Endothelial cell of umbilical vein (primary cell): ENCODE results near the gene SYNDIG1. TPM values are rescaled to one million over a fixed set of nuclear protein-coding genes. Genes with fewer than 3 reads are reported as not detected.

Source experiments
- BruUV-seq: library from RNA; stranded (reverse); fragments of 400-500 nt; replicated peaks from 2 replicates; lab custom pipeline; 2021; lab: Mats Ljungman, UMichigan
- CTCF ChIA-PET: fragments of 300-600, 350-600 bp; sonication (Branson Sonifier 250); formaldehyde crosslinking; loops from one replicate; lab custom pipeline; 2021; ENCODE audit warnings: antibody characterized with exemption, inconsistent platforms; lab: Charles Lee
- POLR2A ChIA-PET: fragments of 300-600, 350-600 bp; sonication (Branson Sonifier 250); formaldehyde crosslinking; loops from one replicate; lab custom pipeline; 2021; ENCODE audit warnings: antibody characterized with exemption, inconsistent platforms; lab: Charles Lee
- DNase-seq: peaks from one replicate; pipeline ENCODE4 v3.0.0-alpha.2; 2011; ENCODE audit warnings: low read depth, low spot score
- FAIRE-seq: peaks from 2 replicates; lab custom pipeline; 2011; peaks lifted over from hg19 to GRCh38; lab: Jason Lieb, UNC
- H2AFZ ChIP-seq: 2 replicates; pipeline ENCODE4 v1.6.0; 2012; ENCODE audit warnings: low read depth, low read length, control low read depth, inconsistent platforms
- H3K27ac ChIP-seq: 2 replicates; pipeline ENCODE4 v1.5.1; 2011; ENCODE audit warnings: low read depth, mild to moderate bottlenecking, control low read depth, low read length, moderate library complexity; ENCODE audit not compliant: insufficient read depth
- H3K27me3 ChIP-seq, 2 experiments: 2 replicates each; pipeline versions ENCODE4 v1.6.0 to v1.6.1; 2011; ENCODE audit warnings: low read length in 2 of 2, mixed read lengths in 1 of 2; ENCODE audit not compliant: control insufficient read depth in 2 of 2, insufficient read depth in 2 of 2
- H3K36me3 ChIP-seq, 2 experiments: 2 replicates in 1 of 2; 3 replicates in 1 of 2; pipeline ENCODE4 v1.5.1; 2011; ENCODE audit warnings: low read length in 2 of 2, mild to moderate bottlenecking in 1 of 2, moderate library complexity in 1 of 2; ENCODE audit not compliant: control insufficient read depth in 2 of 2, insufficient read depth in 2 of 2; ENCODE audit errors: extremely low read depth in 1 of 2
- H3K4me1 ChIP-seq: 3 replicates; pipeline ENCODE4 v1.5.1; 2011; ENCODE audit warnings: mild to moderate bottlenecking, low read length; ENCODE audit not compliant: control insufficient read depth, insufficient read depth; ENCODE audit errors: extremely low read depth
- H3K4me2 ChIP-seq: 2 replicates; pipeline ENCODE4 v1.6.1; 2011; ENCODE audit warnings: low read length, control low read depth, mixed read lengths; ENCODE audit not compliant: insufficient read depth
- H3K4me3 ChIP-seq, 3 experiments: fragments of 200-600 bp in 1 of 3; sonication (generic), shearing (Covaris generic) in 1 of 3; replicated peaks in 1 of 3; 2 replicates each; pipeline ENCODE4 v1.5.1; 2011 to 2016; ENCODE audit warnings: control low read depth in 3 of 3, low read length in 3 of 3, mild to moderate bottlenecking in 2 of 3, inconsistent platforms in 1 of 3, low read depth in 1 of 3, moderate library complexity in 1 of 3; ENCODE audit not compliant: insufficient read depth in 1 of 3
- H3K79me2 ChIP-seq: 2 replicates; pipeline ENCODE4 v1.6.0; 2012; ENCODE audit warnings: low read length, inconsistent platforms; ENCODE audit not compliant: control insufficient read depth, insufficient read depth
- H3K9ac ChIP-seq: replicated peaks from 2 replicates; pipeline ENCODE3; 2011; ENCODE audit warnings: low read length, control low read depth; ENCODE audit not compliant: insufficient read depth; ENCODE audit errors: extremely low read depth
- H3K9me1 ChIP-seq: replicated peaks from 3 replicates; pipeline ENCODE4 v1.6.0; 2011; ENCODE audit warnings: mild to moderate bottlenecking, low read length; ENCODE audit not compliant: control insufficient read depth, insufficient read depth; ENCODE audit errors: extremely low read depth
- H3K9me3 ChIP-seq: replicated peaks from 2 replicates; pipeline ENCODE4 v1.5.1; 2012; ENCODE audit warnings: low read length, inconsistent platforms; ENCODE audit not compliant: control insufficient read depth, insufficient read depth
- H4K20me1 ChIP-seq: replicated peaks from 2 replicates; pipeline ENCODE3; 2011; ENCODE audit warnings: mild to moderate bottlenecking, low read length; ENCODE audit not compliant: control insufficient read depth, insufficient read depth; ENCODE audit errors: extremely low read depth
- EZH2 ChIP-seq: IDR thresholded peaks from 2 replicates; pipeline ENCODE4 v1.6.1; 2012; ENCODE audit warnings: borderline replicate concordance, low read depth, mild to moderate bottlenecking, moderate library complexity, low read length, inconsistent platforms; ENCODE audit not compliant: severe bottlenecking
- FOS ChIP-seq: IDR thresholded peaks from 2 replicates; pipeline ENCODE4 v1.6.1; 2011; ENCODE audit warnings: mild to moderate bottlenecking, low read length, moderate library complexity, borderline replicate concordance; ENCODE audit not compliant: insufficient read depth
- GATA2 ChIP-seq: IDR thresholded peaks from 2 replicates; pipeline ENCODE4 v1.7.0; 2011; ENCODE audit warnings: low read depth, mild to moderate bottlenecking, moderate library complexity, mixed read lengths, low read length; ENCODE audit not compliant: insufficient read length, insufficient read depth
- JUN ChIP-seq: IDR thresholded peaks from 2 replicates; pipeline ENCODE4 v1.6.1; 2011; ENCODE audit warnings: borderline replicate concordance, low read depth; ENCODE audit not compliant: insufficient read length, insufficient read depth
- MYC ChIP-seq: IDR thresholded peaks from one replicate; pipeline ENCODE4 v1.6.1; 2011; ENCODE audit warnings: mild to moderate bottlenecking, low read depth, low read length
- POLR2A ChIP-seq: IDR thresholded peaks from 2 replicates; pipeline ENCODE4 v1.6.1; 2012; ENCODE audit warnings: low read depth, mild to moderate bottlenecking, control low read depth, low read length
- POLR2AphosphoS5 ChIP-seq: IDR thresholded peaks from 2 replicates; pipeline ENCODE4 v1.6.1; 2012; ENCODE audit warnings: low read depth, mild to moderate bottlenecking, control low read depth, low read length, moderate library complexity; ENCODE audit not compliant: insufficient read depth
- dilution Hi-C: fragments of 300-500 bp; cut with MboI; formaldehyde crosslinking; loops from one replicate; pipeline ENCODE4 v1.15.0; 2019; ENCODE audit warnings: low sequenced_read_pairs; ENCODE audit not compliant: extremely low pct_ligation_motif_present
- intact Hi-C: fragments of 100-400 bp; cut with micrococcal nuclease; formaldehyde crosslinking; loops from one replicate; pipeline ENCODE4 v1.10.0; 2022
- polyA plus RNA-seq, 4 experiments: library from polyadenylated mRNA; depleted of rRNA in 3 of 4; stranded (reverse) in 3 of 4; unstranded in 1 of 4; fragments of >200 nt; gene quantifications; 2 replicates each; pipeline versions ENCODE4 v1.2.1 to v1.2.3, GENCODE V29; 2011 to 2012; ENCODE audit warnings: missing spikeins in 1 of 4
- total RNA-seq: library from RNA; stranded (reverse); gene quantifications from 2 replicates; pipeline ENCODE4 v1.2.3, GENCODE V29; 2021
- TF ChIP-seq, protein P1 (sequence below), 2 donors: IDR thresholded peaks; 1 replicate in 1 of 2; 2 replicates in 1 of 2; pipeline ENCODE4 v1.5.1; 2011; ENCODE audit warnings: low read length in 2 of 2, mild to moderate bottlenecking in 2 of 2, moderate library complexity in 2 of 2, control low read depth in 1 of 2, inconsistent platforms in 1 of 2, low read depth in 1 of 2; ENCODE audit not compliant: insufficient read depth in 1 of 2; ENCODE audit errors: extremely low read depth in 1 of 2

The SYNDIG1 gene
- total and polyA plus RNA-seq, 2 donors (not counting 3 experiments of a cell fraction or from before 2014, with no cell fraction given): not detected

DNA sequence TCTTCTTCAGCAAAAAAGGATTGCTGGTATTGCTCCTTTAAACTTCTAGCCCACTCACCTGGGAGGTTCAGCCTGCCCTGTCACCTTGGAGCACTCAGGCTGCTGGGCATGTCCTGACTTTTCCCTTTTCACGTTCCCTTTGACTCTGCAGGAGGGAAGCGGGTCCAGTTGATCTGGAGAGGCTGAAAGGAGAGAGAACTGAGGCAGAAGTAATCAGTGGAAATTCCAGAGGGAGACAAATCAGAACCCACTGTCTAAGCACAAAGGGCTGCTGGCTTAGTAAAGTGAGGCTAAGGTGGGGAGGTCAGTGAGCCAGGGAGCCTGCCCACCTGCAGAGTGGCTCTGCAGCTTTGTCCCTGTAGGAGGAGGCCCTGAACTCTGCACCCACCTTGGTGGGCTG lies 9.7 kb upstream of the SYNDIG1 start:
- Histone ChIP-seq H3K79me2 (no peaks in the 10 kb centered on the region), H3K36me3 (no peaks in the 10 kb centered on the region), H3K9me1 (no peaks in the 10 kb centered on the region), H3K27ac (no peak overlapping the region), H3K4me3 (no peak overlapping the region), H3K4me2 (no peak overlapping the region), H4K20me1 (no peaks in the 10 kb centered on the region), H2AFZ (no peak overlapping the region), H3K27me3 (no peaks in the 10 kb centered on the region), H3K4me1 (no peaks in the 10 kb centered on the region), H3K9ac (no peak overlapping the region), H3K9me3 (no peaks in the 10 kb centered on the region)
- BruUV-seq: no TSS peak
- TF ChIP-seq POLR2AphosphoS5 (no peak), EZH2 (no peak), MYC (no peak), GATA2 (no peak)
- TF ChIP-seq, protein P1, sequence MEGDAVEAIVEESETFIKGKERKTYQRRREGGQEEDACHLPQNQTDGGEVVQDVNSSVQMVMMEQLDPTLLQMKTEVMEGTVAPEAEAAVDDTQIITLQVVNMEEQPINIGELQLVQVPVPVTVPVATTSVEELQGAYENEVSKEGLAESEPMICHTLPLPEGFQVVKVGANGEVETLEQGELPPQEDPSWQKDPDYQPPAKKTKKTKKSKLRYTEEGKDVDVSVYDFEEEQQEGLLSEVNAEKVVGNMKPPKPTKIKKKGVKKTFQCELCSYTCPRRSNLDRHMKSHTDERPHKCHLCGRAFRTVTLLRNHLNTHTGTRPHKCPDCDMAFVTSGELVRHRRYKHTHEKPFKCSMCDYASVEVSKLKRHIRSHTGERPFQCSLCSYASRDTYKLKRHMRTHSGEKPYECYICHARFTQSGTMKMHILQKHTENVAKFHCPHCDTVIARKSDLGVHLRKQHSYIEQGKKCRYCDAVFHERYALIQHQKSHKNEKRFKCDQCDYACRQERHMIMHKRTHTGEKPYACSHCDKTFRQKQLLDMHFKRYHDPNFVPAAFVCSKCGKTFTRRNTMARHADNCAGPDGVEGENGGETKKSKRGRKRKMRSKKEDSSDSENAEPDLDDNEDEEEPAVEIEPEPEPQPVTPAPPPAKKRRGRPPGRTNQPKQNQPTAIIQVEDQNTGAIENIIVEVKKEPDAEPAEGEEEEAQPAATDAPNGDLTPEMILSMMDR (IDR thresholded peaks at IDR 0.05; ENCODE audit: extremely low read depth in 1 of 2, insufficient read depth in 1 of 2, low read depth in 1 of 2, low read length in 2 of 2): no peak
- POLR2A ChIA-PET: no interaction called here
- intact Hi-C loops (no loop called here), dilution Hi-C loops (no loop called here)
- FAIRE-seq: no peak
- CTCF ChIA-PET: no interaction called here
- no peak for DNase-seq

DNA sequence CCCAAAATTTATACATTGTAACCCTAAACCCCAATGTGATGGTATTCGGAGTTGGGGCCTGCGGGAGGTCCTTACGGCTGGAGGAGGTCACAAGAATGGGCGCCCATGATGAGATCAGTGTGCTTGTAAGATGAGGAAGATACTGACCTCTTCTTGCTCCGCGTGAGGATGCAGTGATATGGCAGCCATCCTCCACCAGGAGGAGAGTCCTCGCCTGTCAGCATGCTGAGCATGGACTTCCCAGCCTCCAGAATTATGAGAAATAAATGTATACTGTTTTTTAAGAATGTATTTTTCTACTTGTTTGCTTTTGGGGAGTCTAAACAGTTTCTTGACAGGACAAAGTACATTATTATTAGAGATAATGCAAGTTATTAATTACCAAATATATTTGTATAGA lies 8.7 kb upstream of the SYNDIG1 start:
- H3K79me2 ChIP-seq: no peaks in the 10 kb centered on the region
- BruUV-seq: no TSS peak
- H2AFZ ChIP-seq: no peak overlapping the region
- no peaks in the 10 kb centered on the region for H3K27me3 ChIP-seq
- no peak overlapping the region for H3K27ac ChIP-seq
- intact Hi-C loops (no loop called here), dilution Hi-C loops (no loop called here)
- H3K4me3 ChIP-seq: no peak overlapping the region
- DNase-seq (no peak), FAIRE-seq (no peak)
- no peak overlapping the region for H3K9ac ChIP-seq
- no peaks in the 10 kb centered on the region for H3K4me1 ChIP-seq
- no peaks in the 10 kb centered on the region for H3K9me3 ChIP-seq
- H3K4me2 ChIP-seq: no peak overlapping the region
- no peaks in the 10 kb centered on the region for H3K36me3 ChIP-seq
- ChIA-PET POLR2A (no interaction called here), CTCF (no interaction called here)
- TF ChIP-seq, protein P1 (IDR thresholded peaks at IDR 0.05; ENCODE audit: extremely low read depth in 1 of 2, insufficient read depth in 1 of 2, low read depth in 1 of 2, low read length in 2 of 2): no peak
- no peak for TF ChIP-seq POLR2AphosphoS5
- TF ChIP-seq POLR2A: no peak
- no peak for TF ChIP-seq FOS
- TF ChIP-seq JUN: no peak
- no peak for TF ChIP-seq GATA2
- H3K9me1 ChIP-seq: no peaks in the 10 kb centered on the region
- H4K20me1 ChIP-seq: no peaks in the 10 kb centered on the region
